ENCODE measurements around the gene PEF1. TPM values are rescaled to one million over a fixed set of nuclear protein-coding genes. Genes with fewer than 3 reads are reported as not detected.

The PEF1 gene
- total RNA-seq = 10 to 100 TPM; 32.7 to 51.5 TPM

DNA sequence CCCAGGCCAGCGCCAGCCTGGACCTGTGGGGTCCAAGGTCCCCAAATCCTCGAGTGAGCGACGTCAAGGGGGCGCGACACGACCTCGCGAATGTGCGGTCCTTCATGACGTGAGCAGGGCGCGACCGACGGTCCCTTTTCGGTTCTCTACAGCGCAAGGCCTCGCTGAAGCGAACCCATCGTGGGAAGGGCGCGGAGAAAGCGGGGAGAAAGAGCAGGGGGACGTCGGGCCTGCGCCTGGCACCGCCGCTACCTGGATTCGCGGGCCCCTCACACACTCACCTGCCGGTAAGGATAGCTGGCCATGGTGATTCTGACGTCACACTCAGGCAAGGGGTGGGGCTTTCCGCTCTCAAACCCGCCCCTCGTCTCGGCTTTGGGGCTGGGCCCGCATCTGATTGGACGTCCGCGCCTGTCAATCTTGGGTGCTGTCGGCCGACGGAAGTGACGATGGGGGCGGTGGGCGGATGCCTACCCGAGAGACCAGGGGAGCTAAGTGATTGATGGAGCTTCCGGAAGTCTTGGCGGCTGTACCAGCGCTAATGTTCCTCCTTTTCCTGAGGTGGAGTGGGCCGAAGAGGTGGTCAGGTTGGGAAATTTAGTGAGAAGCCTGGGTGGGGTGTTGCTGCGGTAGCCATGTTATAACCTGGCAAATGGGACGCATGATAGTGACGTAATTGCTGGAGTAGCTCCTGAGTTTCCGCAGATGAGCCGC lies at the start of gene PEF1:
Gene PEF1, minus strand, starts transcription at position 317 of the 714 bp plus-strand sequence. Its CDS starts 12 bp downstream, at position 305.
- H3K36me3 Mint-ChIP-seq (ENCODE audit: low read depth) = peaks cover 11% of the 10 kb centered on the region
- H3K27me3 Mint-ChIP-seq = no peaks in the 10 kb centered on the region

DNA sequence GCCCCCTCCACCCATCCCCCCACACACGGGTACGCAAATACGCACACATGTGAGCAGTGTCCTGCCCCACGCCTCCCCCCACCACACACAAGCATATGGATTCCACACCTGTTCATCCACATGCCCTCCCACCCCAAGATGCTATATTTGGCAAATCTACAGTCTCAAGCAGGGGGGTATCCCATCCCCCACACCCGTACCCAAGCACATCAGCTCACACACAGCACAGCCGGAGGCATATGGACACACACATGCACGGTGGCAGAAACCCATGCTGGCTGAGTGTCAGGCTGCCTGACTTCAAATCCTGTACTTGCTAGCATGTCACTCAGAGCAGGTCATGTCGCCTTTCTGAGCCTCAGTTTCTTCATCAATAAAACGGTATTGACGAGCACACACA lies 48.6 kb upstream of the PEF1 start:
- no peaks in the 10 kb centered on the region for H3K4me1 Mint-ChIP-seq
- no peak for ATAC-seq (replicated peaks)
- H3K4me3 Mint-ChIP-seq = no peak overlapping the region
- no peak overlapping the region for H3K27ac Mint-ChIP-seq
- H3K9me3 Mint-ChIP-seq = no peaks in the 10 kb centered on the region
- no peaks in the 10 kb centered on the region for H3K36me3 Mint-ChIP-seq (ENCODE audit: low read depth)
- peaks cover 4% of the 10 kb centered on the region for H3K27me3 Mint-ChIP-seq

More for the DNA sequence above, at the start of gene PEF1:
- Mint-ChIP-seq H3K4me1 (peaks cover 4% of the 10 kb centered on the region), H3K27ac (peak within 1 kb of the TSS; percentile 99), H3K9me3 (no peaks in the 10 kb centered on the region), H3K4me3 (peak within 1 kb of the TSS; percentile 93)
- ATAC-seq (replicated peaks) = peak; percentile 95

DNA sequence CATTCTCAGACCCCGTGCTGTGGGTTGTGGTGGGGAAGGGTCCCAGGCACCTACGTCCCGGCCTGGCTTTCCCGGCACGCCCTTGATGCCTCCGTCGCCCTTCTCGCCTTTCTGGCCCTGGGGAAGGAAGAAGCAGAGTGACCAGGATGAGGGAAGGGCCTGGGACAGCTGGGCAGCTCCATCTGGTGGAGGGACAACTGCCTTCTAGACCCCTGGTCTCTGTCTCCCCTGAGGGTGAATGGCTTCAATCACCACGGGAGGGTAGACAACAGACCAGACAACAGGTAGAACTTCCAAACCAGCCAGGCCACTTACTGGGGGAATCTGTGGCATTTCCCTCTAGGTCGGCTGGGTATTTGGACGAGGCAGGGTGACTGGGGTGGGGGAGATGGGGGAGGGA lies 47.3 kb upstream of the PEF1 start:
- Mint-ChIP-seq H3K36me3 (ENCODE audit: low read depth) (no peaks in the 10 kb centered on the region), H3K9me3 (no peaks in the 10 kb centered on the region), H3K4me1 (no peaks in the 10 kb centered on the region), H3K27ac (no peak overlapping the region), H3K4me3 (no peak overlapping the region), H3K27me3 (peaks cover 4% of the 10 kb centered on the region)
- ATAC-seq (replicated peaks) = no peak

GRCh38 chr1:31691446-31691845 lies 46.8 kb upstream of the PEF1 start:
- no peak for ATAC-seq (replicated peaks)
- Mint-ChIP-seq H3K9me3 (no peaks in the 10 kb centered on the region), H3K36me3 (ENCODE audit: low read depth) (no peaks in the 10 kb centered on the region)

DNA sequence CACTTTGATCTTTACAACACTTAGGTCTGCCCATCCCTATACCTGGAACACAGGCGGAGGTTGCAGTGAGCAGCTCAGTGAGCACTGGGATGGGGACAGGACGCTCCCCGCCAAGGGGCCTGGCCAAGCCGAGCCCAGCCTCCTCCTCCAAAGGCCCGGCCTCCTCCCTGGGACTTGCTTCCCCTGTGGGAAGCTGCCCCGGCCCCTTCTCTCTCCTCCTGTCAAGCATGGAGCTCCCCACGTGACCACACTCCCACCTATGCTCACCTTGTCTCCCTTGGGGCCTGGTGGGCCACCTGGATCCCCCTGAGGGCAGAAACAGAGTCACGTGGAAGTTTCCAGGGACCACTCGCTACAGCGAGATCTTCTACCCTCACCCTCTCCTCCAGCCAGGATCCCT lies 46.2 kb upstream of the PEF1 start:
- H3K27ac Mint-ChIP-seq = no peak overlapping the region
- no peak overlapping the region for H3K4me3 Mint-ChIP-seq
- H3K4me1 Mint-ChIP-seq = no peaks in the 10 kb centered on the region
- no peaks in the 10 kb centered on the region for H3K9me3 Mint-ChIP-seq
- no peaks in the 10 kb centered on the region for H3K36me3 Mint-ChIP-seq (ENCODE audit: low read depth)
- ATAC-seq (replicated peaks) = no peak
- peaks cover 10% of the 10 kb centered on the region for H3K27me3 Mint-ChIP-seq

More at GRCh38 chr1:31691446-31691845, 46.8 kb upstream of the PEF1 start:
- Mint-ChIP-seq H3K27me3 (peaks cover 9% of the 10 kb centered on the region), H3K27ac (no peak overlapping the region), H3K4me1 (no peaks in the 10 kb centered on the region), H3K4me3 (no peak overlapping the region)

GRCh38 chr1:31689854-31690253 lies 45.2 kb upstream of the PEF1 start:
- Mint-ChIP-seq H3K27ac (no peak overlapping the region), H3K27me3 (peaks cover 14% of the 10 kb centered on the region), H3K9me3 (no peaks in the 10 kb centered on the region), H3K36me3 (ENCODE audit: low read depth) (no peaks in the 10 kb centered on the region), H3K4me3 (no peak overlapping the region), H3K4me1 (no peaks in the 10 kb centered on the region)
- ATAC-seq (replicated peaks) = no peak

DNA sequence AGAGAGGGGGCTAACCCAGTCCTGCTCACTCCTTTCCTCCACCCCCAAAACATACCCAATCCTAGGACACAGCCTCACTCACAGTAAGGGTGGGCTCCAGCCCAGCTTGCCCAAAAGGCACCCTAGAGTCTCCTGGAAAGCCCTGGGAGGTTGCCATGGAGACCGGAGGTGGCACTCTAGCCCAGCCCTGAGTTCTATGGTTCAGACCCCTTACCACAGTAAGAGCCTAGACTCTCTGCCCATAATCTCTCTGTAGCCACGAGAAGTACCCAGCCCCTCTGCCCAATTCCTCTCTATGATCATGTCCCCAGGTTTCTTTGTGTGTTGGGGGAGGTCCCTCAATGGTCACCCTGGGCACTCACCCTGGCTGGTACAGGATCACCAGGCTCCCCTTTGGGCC lies 44.7 kb upstream of the PEF1 start:
- no peak for ATAC-seq (replicated peaks)
- no peaks in the 10 kb centered on the region for H3K4me1 Mint-ChIP-seq
- peaks cover 16% of the 10 kb centered on the region for H3K27me3 Mint-ChIP-seq
- H3K27ac Mint-ChIP-seq = no peak overlapping the region
- H3K36me3 Mint-ChIP-seq (ENCODE audit: low read depth) = no peaks in the 10 kb centered on the region
- no peak overlapping the region for H3K4me3 Mint-ChIP-seq
- no peaks in the 10 kb centered on the region for H3K9me3 Mint-ChIP-seq

DNA sequence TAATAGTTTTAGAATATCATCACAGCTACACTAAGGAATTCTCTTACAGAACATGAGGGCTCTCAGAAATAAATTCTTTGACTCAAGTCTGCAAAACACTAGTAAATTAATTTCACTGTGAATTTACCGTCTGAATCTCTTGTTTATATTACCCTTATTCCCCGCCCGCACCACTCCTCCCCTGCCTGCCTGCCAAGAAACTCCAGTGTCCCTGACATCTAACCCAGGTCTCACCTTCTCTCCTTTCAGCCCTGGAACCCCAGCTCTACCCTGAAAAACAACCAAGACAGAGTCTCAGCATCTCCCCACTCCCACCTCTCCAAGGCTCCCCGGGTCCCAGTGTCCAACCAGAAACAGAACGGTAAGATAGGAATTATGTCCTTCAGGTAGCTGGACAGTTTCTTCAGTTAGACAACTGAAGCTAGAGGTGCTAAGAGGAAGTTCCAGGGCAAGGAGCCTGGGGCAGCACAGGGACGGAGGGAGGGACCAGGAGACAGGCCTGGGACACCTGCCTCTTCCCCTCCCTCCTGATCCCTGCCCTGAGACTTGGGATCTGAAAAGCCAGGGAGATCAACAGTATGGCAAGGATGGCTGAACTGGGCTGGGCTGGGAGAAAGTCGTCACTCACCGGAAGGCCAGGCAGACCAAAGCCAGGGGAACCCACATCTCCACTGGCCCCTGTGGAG lies 43.7 kb upstream of the PEF1 start:
- H3K27me3 Mint-ChIP-seq = peaks cover 16% of the 10 kb centered on the region
- no peaks in the 10 kb centered on the region for H3K36me3 Mint-ChIP-seq (ENCODE audit: low read depth)
- H3K27ac Mint-ChIP-seq = no peak overlapping the region
- H3K4me1 Mint-ChIP-seq = no peaks in the 10 kb centered on the region
- no peak for ATAC-seq (replicated peaks)
- no peak overlapping the region for H3K4me3 Mint-ChIP-seq
- no peaks in the 10 kb centered on the region for H3K9me3 Mint-ChIP-seq

DNA sequence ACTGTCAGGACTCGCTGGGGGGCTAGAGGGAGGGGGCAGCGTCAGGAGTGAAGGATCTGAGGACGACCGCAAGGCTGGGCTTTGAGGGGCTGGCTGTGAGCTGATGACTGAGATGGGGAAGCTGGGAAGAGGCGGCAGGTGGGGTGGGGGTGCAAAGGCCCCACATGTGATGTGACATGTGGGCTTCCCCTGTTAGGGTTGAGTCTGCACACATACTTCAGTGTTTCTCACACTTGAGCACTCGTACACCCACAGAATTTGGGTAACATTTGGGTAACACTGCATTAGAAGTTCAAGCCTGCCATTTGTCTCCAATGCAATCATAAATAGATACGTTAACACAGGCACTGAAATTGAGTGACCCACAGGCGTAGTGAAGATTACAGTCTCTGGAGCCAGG lies 42.9 kb upstream of the PEF1 start:
- ATAC-seq (replicated peaks) = no peak
- Mint-ChIP-seq H3K27ac (no peak overlapping the region), H3K36me3 (ENCODE audit: low read depth) (no peaks in the 10 kb centered on the region), H3K4me3 (no peak overlapping the region), H3K4me1 (no peaks in the 10 kb centered on the region), H3K27me3 (peaks cover 16% of the 10 kb centered on the region), H3K9me3 (no peaks in the 10 kb centered on the region)

DNA sequence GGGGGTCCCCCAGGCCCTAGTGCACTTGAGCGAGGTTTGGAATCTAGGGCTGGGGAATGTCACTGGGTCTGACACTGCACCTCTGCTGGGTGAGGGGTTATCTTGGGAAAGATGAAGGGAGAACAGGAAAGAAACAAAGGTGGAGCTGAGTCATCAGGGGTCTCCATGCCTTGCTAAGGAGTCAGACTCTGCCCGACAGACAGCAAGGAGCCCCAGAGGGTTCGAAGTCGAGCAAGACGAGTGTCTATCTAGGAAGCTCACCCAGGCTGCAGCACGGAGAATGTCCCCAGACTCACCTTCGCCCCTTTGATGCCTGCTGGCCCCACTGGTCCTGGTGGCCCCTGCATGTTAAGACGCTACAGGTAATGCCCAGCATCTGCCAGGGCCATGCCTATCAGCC lies 41.1 kb upstream of the PEF1 start:
- Mint-ChIP-seq H3K4me3 (no peak overlapping the region), H3K27me3 (peaks cover 16% of the 10 kb centered on the region), H3K36me3 (ENCODE audit: low read depth) (no peaks in the 10 kb centered on the region), H3K9me3 (no peaks in the 10 kb centered on the region), H3K4me1 (no peaks in the 10 kb centered on the region), H3K27ac (no peak overlapping the region)
- no peak for ATAC-seq (replicated peaks)

GRCh38 chr1:31683997-31684396 lies 39.3 kb upstream of the PEF1 start:
- Mint-ChIP-seq H3K4me1 (no peaks in the 10 kb centered on the region), H3K4me3 (no peak overlapping the region), H3K9me3 (no peaks in the 10 kb centered on the region), H3K36me3 (ENCODE audit: low read depth) (no peaks in the 10 kb centered on the region), H3K27ac (no peak overlapping the region), H3K27me3 (peaks cover 16% of the 10 kb centered on the region)
- peak; percentile 38 for ATAC-seq (replicated peaks)

DNA sequence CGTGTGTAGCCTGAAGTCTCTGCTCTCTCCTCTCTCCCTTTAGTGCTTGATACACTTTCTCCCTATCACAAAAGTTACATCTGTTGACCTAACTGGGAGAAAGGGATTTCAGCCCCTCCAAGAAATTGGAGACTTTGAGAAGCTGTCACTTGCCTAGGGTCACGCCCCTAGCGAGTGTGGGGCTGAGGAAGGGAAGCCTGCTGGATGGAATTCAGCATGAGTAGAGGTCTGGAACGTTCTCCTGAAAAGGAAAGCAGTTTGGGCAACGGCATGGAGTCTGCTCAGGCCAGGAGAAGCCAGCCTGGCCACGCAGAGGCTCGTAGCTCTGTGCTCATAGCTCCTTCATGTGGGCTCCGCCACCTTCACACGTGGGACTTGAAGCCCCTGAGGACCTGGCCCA lies 36.7 kb upstream of the PEF1 start:
- Mint-ChIP-seq H3K27ac (no peak overlapping the region), H3K27me3 (peaks cover 7% of the 10 kb centered on the region), H3K4me3 (no peak overlapping the region), H3K4me1 (no peaks in the 10 kb centered on the region), H3K9me3 (no peaks in the 10 kb centered on the region), H3K36me3 (ENCODE audit: low read depth) (no peaks in the 10 kb centered on the region)
- no peak for ATAC-seq (replicated peaks)

DNA sequence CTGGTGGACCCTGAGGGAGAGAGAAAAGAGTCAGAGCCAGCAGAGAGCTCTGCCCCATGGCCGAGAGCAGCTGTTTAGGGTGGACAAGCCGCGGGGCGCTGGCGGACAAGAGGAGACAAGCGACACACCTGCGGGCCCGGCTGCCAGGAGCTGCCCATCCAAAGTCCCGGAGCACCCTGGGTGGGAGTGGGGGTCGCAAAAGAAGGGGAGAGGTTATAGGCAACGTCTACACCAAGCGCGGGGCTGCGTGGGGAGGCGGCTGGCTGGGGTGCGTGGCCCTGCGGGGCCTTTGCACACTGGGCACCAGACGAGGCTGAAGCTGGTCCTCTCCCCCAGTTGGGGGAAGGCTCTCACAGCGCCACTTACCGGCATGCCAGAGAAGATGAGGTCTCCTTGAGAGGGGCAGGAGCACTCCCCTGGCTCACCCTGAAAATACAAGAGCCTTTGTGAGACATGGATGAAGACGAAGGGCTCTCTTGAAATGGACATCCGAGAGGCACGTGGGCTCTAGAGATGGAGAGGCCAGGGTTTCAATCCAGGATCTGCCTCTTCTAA lies 35.1 kb upstream of the PEF1 start:
- H3K4me3 Mint-ChIP-seq = no peak overlapping the region
- H3K4me1 Mint-ChIP-seq = no peaks in the 10 kb centered on the region
- ATAC-seq (replicated peaks) = no peak
- H3K36me3 Mint-ChIP-seq (ENCODE audit: low read depth) = no peaks in the 10 kb centered on the region
- H3K27me3 Mint-ChIP-seq = peaks cover 5% of the 10 kb centered on the region
- H3K27ac Mint-ChIP-seq = no peak overlapping the region
- no peaks in the 10 kb centered on the region for H3K9me3 Mint-ChIP-seq

DNA sequence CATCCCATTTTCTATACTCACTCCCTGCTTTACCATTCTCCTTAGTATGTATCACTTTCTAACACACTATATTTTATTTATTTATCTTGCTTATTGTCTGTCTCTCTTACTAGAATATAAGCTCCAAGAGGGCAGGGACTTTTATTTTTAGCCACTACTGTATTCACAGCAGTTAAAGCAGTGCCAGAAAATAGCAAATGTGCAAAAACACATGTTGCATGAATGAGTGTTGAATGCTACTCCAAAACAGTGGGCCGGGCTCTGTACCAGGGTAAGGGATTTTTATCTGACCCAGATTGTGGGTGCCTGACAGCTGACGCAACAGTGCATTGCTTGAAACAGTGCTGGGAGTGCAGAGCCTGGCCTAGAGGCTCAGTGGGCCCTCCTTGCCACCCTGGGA lies 34.4 kb upstream of the PEF1 start:
- H3K4me1 Mint-ChIP-seq = no peaks in the 10 kb centered on the region
- no peak overlapping the region for H3K4me3 Mint-ChIP-seq
- H3K36me3 Mint-ChIP-seq (ENCODE audit: low read depth) = no peaks in the 10 kb centered on the region
- ATAC-seq (replicated peaks) = no peak
- no peaks in the 10 kb centered on the region for H3K9me3 Mint-ChIP-seq
- H3K27ac Mint-ChIP-seq = no peak overlapping the region
- H3K27me3 Mint-ChIP-seq = peaks cover 4% of the 10 kb centered on the region

DNA sequence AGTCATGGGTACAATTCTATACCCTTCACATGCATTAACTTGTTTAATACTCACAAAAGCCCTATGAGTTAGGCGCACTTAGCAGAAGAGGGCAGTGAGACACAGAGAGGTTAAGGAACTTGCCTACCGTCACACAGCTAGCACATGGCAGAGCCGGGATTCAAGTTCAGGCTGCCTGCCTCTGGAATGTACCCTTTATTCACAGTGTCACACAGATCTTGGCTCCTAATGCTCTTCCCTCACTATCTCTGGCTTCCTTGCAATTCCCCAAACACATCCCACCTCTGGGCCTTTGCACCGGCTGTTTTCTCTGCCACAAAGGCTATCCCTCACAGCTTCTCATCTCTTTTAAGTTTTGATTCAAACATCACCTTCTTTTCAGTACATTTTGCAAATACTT lies 34.0 kb upstream of the PEF1 start:
- H3K4me3 Mint-ChIP-seq = no peak overlapping the region
- no peaks in the 10 kb centered on the region for H3K36me3 Mint-ChIP-seq (ENCODE audit: low read depth)
- H3K27ac Mint-ChIP-seq = no peak overlapping the region
- H3K4me1 Mint-ChIP-seq = no peaks in the 10 kb centered on the region
- H3K9me3 Mint-ChIP-seq = no peaks in the 10 kb centered on the region
- ATAC-seq (replicated peaks) = no peak
- H3K27me3 Mint-ChIP-seq = peaks cover 4% of the 10 kb centered on the region

Data from activated T-helper 17 cell treated with anti-CD3 and anti-CD28 coated beads, Interleukin-2, amount 50 U/mL, for 72 hours (primary cell).